CD4-positive, alpha-beta T cell treated with Interleukin-12 subunit alpha and Interleukin-12 subunit beta, for 1 hour (primary cell): Measurements from ENCODE around the gene MARVELD1.
"Not testable (repeated sequence)": the region's sequence is repeated elsewhere in the genome, so short reads cannot be mapped to it uniquely, and the experiment has no call there.

Experiments used
- DNase-seq: peaks from one replicate; pipeline ENCODE4 v3.0.0-alpha.2; 2020

The MARVELD1 gene

GRCh38 chr10:97713339-97713825 is at the start of gene MARVELD1:
Gene MARVELD1 (plus strand): TSS chr10:97713730. CDS start chr10:97713877, 147 bp downstream.
- DNase-seq: no peak

- DNase-seq: no peak
Measured at GRCh38 chr10:97664282-97664850, 49.2 kb upstream of the MARVELD1 start.

- no peak for DNase-seq
Measured at GRCh38 chr10:97666992-97667391, 46.5 kb upstream of the MARVELD1 start.

GRCh38 chr10:97667463-97667862 is 46.1 kb upstream of the MARVELD1 start:
- DNase-seq: no peak

- DNase-seq: no peak
Measured at GRCh38 chr10:97669571-97669970, 44.0 kb upstream of the MARVELD1 start.

GRCh38 chr10:97673736-97674525 is 39.6 kb upstream of the MARVELD1 start:
- no peak for DNase-seq

- no peak for DNase-seq
Measured at GRCh38 chr10:97675222-97675621, 38.3 kb upstream of the MARVELD1 start.

GRCh38 chr10:97676770-97677581 is 36.6 kb upstream of the MARVELD1 start:
- DNase-seq: peak; percentile 64

- DNase-seq: no peak
Measured at GRCh38 chr10:97679594-97679993, 33.9 kb upstream of the MARVELD1 start.

GRCh38 chr10:97682042-97682441 is 31.5 kb upstream of the MARVELD1 start:
- no peak for DNase-seq

GRCh38 chr10:97683556-97684367 is 29.8 kb upstream of the MARVELD1 start:
- DNase-seq: no peak

- not testable (repeated sequence) for DNase-seq
Measured at GRCh38 chr10:97684368-97684713, 29.2 kb upstream of the MARVELD1 start.

- no peak for DNase-seq
Measured at GRCh38 chr10:97684866-97685394, 28.6 kb upstream of the MARVELD1 start.

GRCh38 chr10:97685395-97685958 is 28.1 kb upstream of the MARVELD1 start:
- no peak for DNase-seq

- peak; percentile 23 for DNase-seq
Measured at GRCh38 chr10:97686301-97686961, 27.1 kb upstream of the MARVELD1 start.

- peak; percentile 97 for DNase-seq
Measured at GRCh38 chr10:97686962-97687784, 26.4 kb upstream of the MARVELD1 start, which contains the start of gene AVPI1. Gene AVPI1 (minus strand): TSS chr10:97687241. CDS start chr10:97679905, 7,336 bp downstream.

GRCh38 chr10:97687785-97688781 is 25.4 kb upstream of the MARVELD1 start:
- no peak for DNase-seq

- DNase-seq: no peak
Measured at GRCh38 chr10:97689559-97690020, 23.9 kb upstream of the MARVELD1 start.

- DNase-seq: no peak
Measured at GRCh38 chr10:97690133-97690532, 23.4 kb upstream of the MARVELD1 start.
